SK-N-MC (cell line): ENCODE measurements around the gene FAM229A.

Source experiments
- DNase-seq: peaks from one replicate; pipeline ENCODE4 v3.0.0-alpha.2; 2011; ENCODE audit warnings: low read depth, low spot score
- H3K27ac ChIP-seq: fragments of 200-600 bp; sonication (generic); 2 replicates; pipeline ENCODE4 v1.5.1; 2016; ENCODE audit warnings: mixed run types
- H3K36me3 ChIP-seq: fragments of 200-600 bp; sonication (generic); 2 replicates; pipeline ENCODE4 v1.6.1; 2017; ENCODE audit warnings: antibody characterized with exemption, low read length, mixed read lengths; ENCODE audit not compliant: insufficient read depth
- H3K4me3 ChIP-seq: fragments of 200-600 bp; sonication (generic); 2 replicates; pipeline ENCODE4 v1.5.1; 2016
- H3K9ac ChIP-seq: fragments of 200-600 bp; sonication (generic); 2 replicates; pipeline ENCODE4 v1.8.0; 2017; ENCODE audit warnings: mixed run types, mixed read lengths; ENCODE audit not compliant: insufficient read length
- H3K9me3 ChIP-seq: fragments of 200-600 bp; sonication (generic); 2 replicates; pipeline ENCODE4 v1.6.1; 2017; ENCODE audit warnings: low read depth, mild to moderate bottlenecking, antibody characterized with exemption, low read length, moderate library complexity, mixed read lengths
- EZH2 ChIP-seq: fragments of 200-600 bp; sonication (generic); IDR thresholded peaks from one replicate; pipeline ENCODE4 v1.6.1; 2017; ENCODE audit warnings: antibody characterized with exemption
- FOXP2 ChIP-seq: optimal IDR thresholded peaks from 2 replicates; pipeline ENCODE3; 2011; ENCODE audit warnings: mild to moderate bottlenecking, moderate library complexity; ENCODE audit not compliant: insufficient read depth; ENCODE audit errors: extremely low read length, control extremely low read depth
- POLR2AphosphoS5 ChIP-seq: IDR thresholded peaks from 2 replicates; pipeline ENCODE4 v1.6.1; 2012; ENCODE audit warnings: mild to moderate bottlenecking, low read depth, low read length, borderline replicate concordance

Gene FAM229A

DNA sequence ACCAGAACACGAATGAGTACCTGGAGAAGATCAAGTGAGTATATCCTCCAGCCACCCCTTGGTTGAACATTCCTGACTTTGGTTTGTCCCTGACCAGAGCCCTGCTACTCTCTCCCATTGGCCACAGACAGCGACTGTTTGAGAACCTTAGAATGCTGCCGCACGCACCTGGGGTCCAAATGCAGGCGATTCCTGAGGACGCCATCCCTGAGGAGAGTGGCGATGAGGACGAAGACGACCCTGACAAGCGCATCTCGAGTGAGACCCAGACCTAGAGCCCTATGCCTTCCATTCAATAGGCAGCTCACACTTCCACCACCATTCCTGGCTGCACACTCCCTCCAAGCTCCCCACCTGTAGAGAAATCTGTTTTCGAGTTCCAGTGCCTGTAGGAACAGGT, 30.7 kb downstream of the FAM229A start:
- peak overlapping the region; percentile 62; the same call in 1 of the 2 replicates for H3K27ac ChIP-seq
- no peak for DNase-seq
- peaks cover 82% of the 10 kb centered on the region for H3K36me3 ChIP-seq

DNA sequence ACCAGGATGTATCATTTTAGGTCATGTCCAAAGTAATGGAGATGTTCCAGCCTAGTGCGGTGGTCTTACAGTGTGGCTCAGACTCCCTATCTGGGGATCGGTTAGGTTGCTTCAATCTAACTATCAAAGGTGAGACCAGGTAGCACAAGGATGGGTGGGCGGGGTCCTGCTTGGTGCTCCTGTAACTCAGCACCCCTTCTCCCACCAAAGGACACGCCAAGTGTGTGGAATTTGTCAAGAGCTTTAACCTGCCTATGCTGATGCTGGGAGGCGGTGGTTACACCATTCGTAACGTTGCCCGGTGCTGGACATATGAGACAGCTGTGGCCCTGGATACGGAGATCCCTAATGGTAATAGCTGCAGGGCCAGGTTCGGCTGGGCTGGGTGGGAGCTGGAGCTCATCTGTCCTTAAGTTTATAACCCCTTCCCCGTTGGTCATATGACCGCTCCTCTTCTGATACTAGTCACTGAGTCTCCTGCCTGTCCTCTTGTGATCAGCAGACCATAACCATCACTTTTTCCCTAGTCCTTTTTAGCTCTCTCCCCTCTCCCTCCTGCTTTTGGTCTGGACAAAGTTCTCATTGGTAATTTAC, 31.6 kb downstream of the FAM229A start:
- no peak overlapping the region for H3K9ac ChIP-seq
- no peak for DNase-seq
- TF ChIP-seq FOXP2 (no peak), EZH2 (no peak), POLR2AphosphoS5 (no peak)
- H3K27ac ChIP-seq = 0 out of 2 replicates have a peak overlapping the region, but pooled peaks have one; percentile 11
- peaks cover 86% of the 10 kb centered on the region for H3K36me3 ChIP-seq
- no peaks in the 10 kb centered on the region for H3K9me3 ChIP-seq
- H3K4me3 ChIP-seq = no peak overlapping the region

More for the DNA sequence above, 30.7 kb downstream of the FAM229A start:
- Histone ChIP-seq H3K9ac (no peak overlapping the region), H3K4me3 (no peak overlapping the region), H3K9me3 (no peaks in the 10 kb centered on the region)
- no peak for TF ChIP-seq EZH2
- TF ChIP-seq FOXP2 = no peak
- peak; percentile 45; the same call in 1 of the 2 replicates for TF ChIP-seq POLR2AphosphoS5

DNA sequence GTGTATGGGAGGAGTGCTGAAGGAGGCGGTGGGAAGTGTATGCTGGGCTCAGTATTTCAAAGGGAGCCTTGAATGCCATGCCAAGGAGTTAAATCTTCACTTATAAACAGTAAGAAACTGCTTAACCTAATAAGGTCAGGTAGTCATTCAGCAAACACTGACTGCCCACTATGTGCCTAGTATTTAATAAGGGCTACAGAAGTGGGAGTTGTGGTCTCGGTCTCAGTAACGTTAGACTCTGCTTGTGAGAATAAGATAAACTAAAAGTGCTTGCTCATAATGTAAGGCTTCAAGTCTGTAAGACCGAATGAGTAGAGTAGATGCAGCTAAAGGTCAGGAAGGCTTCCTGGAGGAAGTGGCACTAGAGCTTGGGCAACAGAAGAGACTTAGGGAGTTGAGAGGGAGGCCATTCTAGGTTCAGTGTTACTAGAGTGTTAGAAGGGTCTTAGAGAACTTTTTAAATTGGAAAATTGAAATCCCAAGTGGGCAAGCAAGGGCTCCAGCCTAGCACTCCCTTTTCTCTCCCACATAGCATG, 32.3 kb downstream of the FAM229A start:
- peaks cover 91% of the 10 kb centered on the region for H3K36me3 ChIP-seq
- no peak for DNase-seq
- no peak overlapping the region for H3K27ac ChIP-seq
- no peak overlapping the region for H3K4me3 ChIP-seq
- no peaks in the 10 kb centered on the region for H3K9me3 ChIP-seq
- TF ChIP-seq POLR2AphosphoS5 = no peak
- no peak for TF ChIP-seq EZH2
- TF ChIP-seq FOXP2 = no peak
- no peak overlapping the region for H3K9ac ChIP-seq

DNA sequence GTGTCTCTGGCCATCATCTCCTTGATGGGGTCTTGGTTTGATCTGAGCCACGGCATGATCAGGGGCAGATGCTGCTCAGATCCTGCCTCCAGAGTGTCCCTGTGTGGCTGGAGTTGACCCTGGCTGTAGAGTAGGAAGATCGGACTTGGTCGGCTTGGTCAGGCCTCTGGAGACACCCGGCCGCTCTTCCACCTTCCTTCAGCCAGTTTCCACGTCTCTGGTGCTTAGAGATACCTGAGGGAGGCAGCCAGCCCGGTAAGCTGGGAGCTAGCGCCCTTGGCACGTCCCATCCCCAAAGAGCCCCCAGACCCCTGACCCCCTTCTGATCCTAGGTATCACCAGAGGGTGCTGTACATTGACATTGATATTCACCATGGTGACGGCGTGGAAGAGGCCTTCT, 35.1 kb downstream of the FAM229A start:
- Histone ChIP-seq H3K4me3 (no peak overlapping the region), H3K27ac (no peak overlapping the region), H3K36me3 (peaks cover 76% of the 10 kb centered on the region), H3K9ac (no peak overlapping the region), H3K9me3 (no peaks in the 10 kb centered on the region)
- no peak for TF ChIP-seq POLR2AphosphoS5
- TF ChIP-seq FOXP2 = no peak
- TF ChIP-seq EZH2 = no peak
- DNase-seq = no peak

DNA sequence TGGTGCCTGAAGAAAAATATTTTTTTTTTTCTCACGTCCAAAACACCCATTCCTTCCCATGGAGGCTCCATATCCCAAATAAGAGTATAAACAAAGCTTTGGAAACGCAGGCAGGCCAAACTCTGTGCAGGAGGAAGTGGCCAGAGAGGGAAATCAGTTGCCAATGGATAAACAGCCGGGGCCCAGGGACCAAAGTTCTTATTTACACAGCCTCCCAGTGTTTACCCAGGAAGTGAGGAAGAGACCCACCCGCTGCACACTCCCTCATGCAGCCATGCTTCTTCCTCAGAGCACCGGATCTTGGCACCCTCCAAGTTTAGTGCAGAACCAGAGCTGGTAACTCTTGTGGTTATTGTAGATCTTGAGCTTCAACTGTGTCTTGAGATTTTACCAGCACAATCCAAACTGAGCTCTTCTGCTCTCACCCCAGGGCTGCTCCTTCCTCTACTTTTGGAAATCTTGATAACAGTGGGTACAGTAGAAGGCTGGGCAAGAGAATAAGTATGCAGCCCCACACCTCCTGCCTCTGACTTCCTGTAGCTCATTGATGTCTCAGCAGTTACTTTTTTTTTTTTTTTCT, 40.5 kb downstream of the FAM229A start:
- TF ChIP-seq POLR2AphosphoS5 = no peak
- no peak for TF ChIP-seq FOXP2
- TF ChIP-seq EZH2 = no peak

DNA sequence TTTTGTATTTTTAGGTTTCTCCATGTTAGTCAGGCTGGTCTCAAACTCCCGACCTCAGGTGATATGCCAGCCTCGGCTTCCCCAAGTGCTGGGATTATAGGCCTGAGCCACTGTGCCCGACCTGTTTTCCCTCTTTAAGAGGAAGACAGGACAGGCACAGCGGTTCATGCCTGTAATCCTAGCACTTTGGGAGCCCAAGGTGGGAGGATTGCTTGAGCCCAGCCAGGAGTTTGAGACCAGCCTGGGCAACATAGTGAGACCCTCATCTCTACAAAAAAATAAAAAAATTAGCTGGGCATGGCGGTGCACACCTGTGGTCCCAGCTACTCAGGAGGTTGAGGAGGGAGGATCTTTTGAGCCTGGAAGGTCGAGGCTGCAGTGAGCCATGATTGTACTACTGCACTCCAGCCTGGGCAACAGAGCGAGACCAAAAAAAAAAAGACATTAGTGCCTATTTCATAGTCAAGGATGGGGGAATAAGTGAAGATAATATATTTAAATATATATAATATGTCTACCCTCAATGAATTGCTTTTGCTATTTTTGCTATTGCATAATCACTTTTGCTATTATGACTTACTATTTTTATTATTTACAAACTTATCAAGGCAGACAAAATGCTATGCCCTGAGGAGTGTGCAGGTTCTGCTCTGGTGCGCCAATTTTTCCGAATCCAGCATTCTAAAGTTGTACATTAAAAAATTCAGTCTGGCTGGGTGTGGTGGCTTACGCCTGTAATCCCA, 44.0 kb downstream of the FAM229A start:
- no peak overlapping the region for H3K9ac ChIP-seq
- H3K4me3 ChIP-seq = no peak overlapping the region
- no peak for DNase-seq
- TF ChIP-seq POLR2AphosphoS5 (no peak), FOXP2 (no peak), EZH2 (no peak)
- no peak overlapping the region for H3K27ac ChIP-seq
- peaks cover 47% of the 10 kb centered on the region for H3K36me3 ChIP-seq
- no peaks in the 10 kb centered on the region for H3K9me3 ChIP-seq

More for the DNA sequence above, 40.5 kb downstream of the FAM229A start:
- Histone ChIP-seq H3K4me3 (no peak overlapping the region), H3K27ac (no peak overlapping the region), H3K36me3 (peaks cover 55% of the 10 kb centered on the region), H3K9ac (no peak overlapping the region), H3K9me3 (no peaks in the 10 kb centered on the region)
- no peak for DNase-seq

DNA sequence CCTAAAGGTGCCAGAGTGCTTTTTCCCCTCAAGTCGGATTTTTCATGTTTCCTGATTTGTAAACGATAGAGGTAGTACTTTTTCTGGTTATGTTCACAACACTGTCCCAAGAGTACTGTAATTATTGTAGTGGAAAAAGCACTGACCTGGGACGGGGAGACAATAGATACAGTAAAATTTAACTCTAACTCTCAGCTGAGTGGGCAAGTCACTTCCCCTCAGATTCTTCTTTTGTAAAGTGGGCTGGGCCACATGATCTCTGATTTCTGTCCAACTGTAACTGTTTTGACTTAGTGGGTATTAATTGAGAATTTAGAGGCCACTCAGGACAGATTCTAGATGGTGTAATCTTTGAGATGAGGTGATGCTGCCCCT, 45.4 kb downstream of the FAM229A start:
- Histone ChIP-seq H3K36me3 (peaks cover 46% of the 10 kb centered on the region), H3K9ac (no peak overlapping the region)

DNA sequence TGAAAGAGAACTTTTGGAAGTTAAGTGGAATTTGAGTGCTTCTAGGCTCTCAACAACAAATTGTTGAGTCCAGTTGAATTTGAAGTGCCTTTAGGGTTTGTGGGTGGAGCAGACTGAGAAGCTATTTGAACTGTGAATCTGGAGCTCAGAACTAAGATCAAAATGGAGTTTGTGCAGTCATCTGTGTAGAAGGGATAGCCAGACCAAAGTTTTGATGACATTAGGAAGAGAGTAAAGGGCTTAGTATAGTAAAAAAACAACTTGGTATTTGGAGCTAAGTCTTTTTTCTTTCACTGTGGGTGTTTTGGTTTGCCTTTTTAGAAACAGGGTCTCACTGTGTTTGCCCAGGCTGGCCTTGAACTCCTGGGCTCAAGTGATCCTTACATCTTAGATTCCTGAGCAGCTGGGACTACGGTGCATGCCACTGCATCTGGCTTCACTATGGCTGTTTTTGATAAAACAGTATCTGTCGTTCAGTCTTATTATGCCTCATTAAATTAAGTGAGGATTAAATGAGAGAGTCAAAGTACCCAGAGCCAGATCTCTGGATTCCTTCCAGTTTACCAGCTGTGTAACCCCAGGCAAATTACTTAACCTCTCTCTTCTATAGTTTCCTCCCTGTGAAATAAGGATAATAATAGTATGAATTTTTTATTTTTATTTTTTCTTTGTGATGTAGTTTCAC, 50.4 kb downstream of the FAM229A start:
- peak overlapping the region; percentile 23; the same call in 1 of the 2 replicates for H3K4me3 ChIP-seq
- peak overlapping the region; percentile 72 for H3K27ac ChIP-seq
- no peak for DNase-seq
- no peaks in the 10 kb centered on the region for H3K9me3 ChIP-seq
- H3K36me3 ChIP-seq = peaks cover 26% of the 10 kb centered on the region
- H3K9ac ChIP-seq = no peak overlapping the region
- TF ChIP-seq POLR2AphosphoS5 (no peak), FOXP2 (no peak), EZH2 (no peak)

More for the DNA sequence above, 45.4 kb downstream of the FAM229A start:
- no peak overlapping the region for H3K27ac ChIP-seq
- no peak for DNase-seq
- TF ChIP-seq POLR2AphosphoS5 (no peak), FOXP2 (no peak), EZH2 (no peak)
- no peaks in the 10 kb centered on the region for H3K9me3 ChIP-seq
- H3K4me3 ChIP-seq = no peak overlapping the region
